GM10266 (cell line): ENCODE results near the gene PCARE.
"Not testable (repeated sequence)": the region's sequence is repeated elsewhere in the genome, so short reads cannot be mapped to it uniquely, and the experiment has no call there.

ENCODE experiments used
- DNase-seq: peaks from one replicate; pipeline ENCODE4 v3.0.0; 2012; ENCODE audit errors: extremely low spot score
- CTCF ChIP-seq: IDR thresholded peaks from 2 replicates; pipeline ENCODE4 v1.5.1; 2012; ENCODE audit warnings: mild to moderate bottlenecking, low read depth; ENCODE audit not compliant: control insufficient read depth, insufficient read depth; ENCODE audit errors: missing control alignments

Gene PCARE

DNA sequence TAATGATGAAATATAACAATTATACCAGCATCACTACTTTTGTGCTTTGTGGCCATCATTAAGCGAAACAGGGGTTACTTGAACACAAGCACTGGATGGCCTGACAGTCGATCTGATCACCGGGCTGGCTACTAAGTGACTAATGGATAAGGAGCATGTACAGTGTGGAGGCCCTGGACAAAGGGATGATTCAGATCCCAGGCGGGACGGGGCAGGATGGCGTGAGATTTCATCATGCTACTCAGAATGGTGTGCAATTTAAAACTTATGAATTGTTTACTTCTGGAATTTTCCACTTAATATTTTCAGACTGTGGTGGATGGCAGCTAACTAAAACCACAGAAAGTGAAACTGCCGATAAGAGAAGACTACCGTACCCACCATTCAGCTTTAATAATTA lies 33.9 kb upstream of the PCARE start:
- TF ChIP-seq CTCF = no peak
- DNase-seq = no peak

GRCh38 chr2:29107547-29107946 lies 33.2 kb upstream of the PCARE start:
- DNase-seq = not testable (repeated sequence)

GRCh38 chr2:29106980-29107388 lies 32.7 kb upstream of the PCARE start:
- no peak for DNase-seq
- TF ChIP-seq CTCF = no peak

DNA sequence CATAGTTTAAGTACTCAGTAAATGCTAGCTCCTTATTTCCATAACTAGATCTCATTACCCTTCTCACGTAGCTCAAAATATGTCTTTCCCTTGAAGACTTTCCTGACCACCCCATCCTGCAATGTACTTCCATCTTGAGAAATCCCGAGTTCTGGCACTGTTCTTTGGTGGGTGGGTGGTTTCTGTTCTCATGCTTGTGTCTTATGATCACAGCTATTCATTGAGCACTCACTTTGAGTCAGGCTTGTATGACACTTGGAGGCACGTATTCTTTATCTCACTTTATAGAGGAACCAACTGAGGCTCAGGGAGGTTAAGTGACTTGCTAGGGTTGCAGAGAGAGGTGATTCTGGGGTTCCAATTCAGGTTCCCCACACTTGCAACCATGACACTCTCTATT lies 31.9 kb upstream of the PCARE start:
- TF ChIP-seq CTCF = no peak
- no peak for DNase-seq

- no peak for TF ChIP-seq CTCF
- no peak for DNase-seq
Observed at GRCh38 chr2:29105375-29105774, 31.1 kb upstream of the PCARE start.

DNA sequence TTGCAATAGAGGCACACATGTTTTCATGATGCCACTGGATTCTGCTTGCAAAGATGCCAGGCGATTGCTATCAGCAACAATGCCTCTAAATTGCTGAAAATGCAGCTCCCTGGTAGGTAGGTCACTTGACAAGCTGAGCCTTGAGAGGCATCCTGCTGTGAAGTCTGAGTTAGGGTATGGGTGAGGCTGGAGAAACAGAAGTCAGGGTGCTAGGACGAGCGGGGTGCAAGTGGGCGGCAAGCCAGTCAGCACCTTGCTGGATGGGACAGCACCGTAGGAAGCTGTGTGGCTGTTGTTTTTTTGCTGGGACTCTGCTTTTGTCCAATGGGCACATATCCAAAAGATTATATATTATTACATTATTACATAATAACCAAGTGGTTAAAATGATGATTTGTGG lies 30.4 kb upstream of the PCARE start:
- no peak for TF ChIP-seq CTCF
- no peak for DNase-seq

GRCh38 chr2:29100564-29100963 lies 26.2 kb upstream of the PCARE start:
- DNase-seq = no peak
- TF ChIP-seq CTCF = no peak

GRCh38 chr2:29097569-29097968 lies 23.2 kb upstream of the PCARE start:
- no peak for DNase-seq
- TF ChIP-seq CTCF = no peak
